Skin epidermis (tissue), 12 donors: ENCODE results near the gene PPFIBP2.

Source experiments
- H3K27ac ChIP-seq, 21 experiments: fragments of 200-600 bp; sonication (generic) in 11 of 21; one replicate each; pipeline ENCODE4 v1.5.0; 2020; ENCODE audit warnings: mild to moderate bottlenecking in 3 of 21, inconsistent platforms in 2 of 21, moderate library complexity in 2 of 21
- H3K4me3 ChIP-seq, 7 experiments: fragments of 200-600 bp; sonication (generic) in 2 of 7; one replicate each; pipeline ENCODE4 v1.5.0; 2020; ENCODE audit warnings: inconsistent platforms in 2 of 7, mild to moderate bottlenecking in 2 of 7, moderate library complexity in 1 of 7

PPFIBP2 gene

GRCh38 chr11:7611411-7611810 lies 97.6 kb downstream of the PPFIBP2 start:
- Histone ChIP-seq H3K4me3 (no peak overlapping the region), H3K27ac (no peak overlapping the region)

- H3K4me3 ChIP-seq = no peak overlapping the region
- peak overlapping the region in 1 of 21 experiments; percentile 17 for H3K27ac ChIP-seq
Observed at GRCh38 chr11:7612056-7612660, 98.4 kb downstream of the PPFIBP2 start.

GRCh38 chr11:7612661-7613393 lies 99.0 kb downstream of the PPFIBP2 start:
- no peak overlapping the region for H3K4me3 ChIP-seq
- peak overlapping the region in 2 of 21 experiments; percentile 17 to 32 for H3K27ac ChIP-seq

- Histone ChIP-seq H3K27ac (peak overlapping the region in 1 of 21 experiments; percentile 32), H3K4me3 (no peak overlapping the region)
Observed at GRCh38 chr11:7613394-7613720, 99.6 kb downstream of the PPFIBP2 start.

GRCh38 chr11:7614656-7615055 lies 100.9 kb downstream of the PPFIBP2 start:
- no peak overlapping the region for H3K27ac ChIP-seq

GRCh38 chr11:7617032-7617431 lies 103.2 kb downstream of the PPFIBP2 start:
- Histone ChIP-seq H3K27ac (no peak overlapping the region), H3K4me3 (no peak overlapping the region)

More at GRCh38 chr11:7614656-7615055, 100.9 kb downstream of the PPFIBP2 start:
- H3K4me3 ChIP-seq = no peak overlapping the region

GRCh38 chr11:7619322-7619721 lies 105.5 kb downstream of the PPFIBP2 start:
- Histone ChIP-seq H3K4me3 (no peak overlapping the region), H3K27ac (no peak overlapping the region)

- no peak overlapping the region for H3K4me3 ChIP-seq
- no peak overlapping the region for H3K27ac ChIP-seq
Observed at GRCh38 chr11:7621090-7621489, 107.3 kb downstream of the PPFIBP2 start.

- Histone ChIP-seq H3K27ac (no peak overlapping the region), H3K4me3 (no peak overlapping the region)
Observed at GRCh38 chr11:7621554-7621953, 107.8 kb downstream of the PPFIBP2 start.

GRCh38 chr11:7622721-7623120 lies 108.9 kb downstream of the PPFIBP2 start:
- no peak overlapping the region for H3K27ac ChIP-seq

GRCh38 chr11:7628660-7629059 lies 114.9 kb downstream of the PPFIBP2 start:
- no peak overlapping the region for H3K4me3 ChIP-seq
- no peak overlapping the region for H3K27ac ChIP-seq

More at GRCh38 chr11:7622721-7623120, 108.9 kb downstream of the PPFIBP2 start:
- H3K4me3 ChIP-seq = no peak overlapping the region

- Histone ChIP-seq H3K4me3 (no peak overlapping the region), H3K27ac (no peak overlapping the region)
Observed at GRCh38 chr11:7630002-7630401, 116.2 kb downstream of the PPFIBP2 start.

- H3K4me3 ChIP-seq = no peak overlapping the region
- H3K27ac ChIP-seq = no peak overlapping the region
Observed at GRCh38 chr11:7632211-7632610, 118.4 kb downstream of the PPFIBP2 start.

- H3K27ac ChIP-seq = no peak overlapping the region
- no peak overlapping the region for H3K4me3 ChIP-seq
Observed at GRCh38 chr11:7635137-7635536, 121.3 kb downstream of the PPFIBP2 start.

GRCh38 chr11:7635708-7636107 lies 121.9 kb downstream of the PPFIBP2 start:
- no peak overlapping the region for H3K4me3 ChIP-seq

GRCh38 chr11:7636350-7636749 lies 122.6 kb downstream of the PPFIBP2 start:
- Histone ChIP-seq H3K27ac (no peak overlapping the region), H3K4me3 (no peak overlapping the region)

More at GRCh38 chr11:7635708-7636107, 121.9 kb downstream of the PPFIBP2 start:
- no peak overlapping the region for H3K27ac ChIP-seq

- peak overlapping the region in 12 of 21 experiments; percentile 22 to 83 (median 55) for H3K27ac ChIP-seq
Observed at GRCh38 chr11:7637447-7638157, 123.8 kb downstream of the PPFIBP2 start.

GRCh38 chr11:7638710-7639642 lies 125.2 kb downstream of the PPFIBP2 start:
- Histone ChIP-seq H3K27ac (peak overlapping the region in 6 of 21 experiments; percentile 48 to 83 (median 68)), H3K4me3 (no peak overlapping the region)

More at GRCh38 chr11:7637447-7638157, 123.8 kb downstream of the PPFIBP2 start:
- no peak overlapping the region for H3K4me3 ChIP-seq

GRCh38 chr11:7639643-7640025 lies 125.8 kb downstream of the PPFIBP2 start:
- no peak overlapping the region for H3K4me3 ChIP-seq
- H3K27ac ChIP-seq = peak overlapping the region in 3 of 21 experiments; percentile 11 to 83 (median 61)

- H3K27ac ChIP-seq = no peak overlapping the region
- H3K4me3 ChIP-seq = no peak overlapping the region
Observed at GRCh38 chr11:7640816-7641215, 127.0 kb downstream of the PPFIBP2 start.
